MM.1S (cell line): ENCODE measurements around the gene KLHL2.

ENCODE experiments used
- DNase-seq: peaks from one replicate; pipeline ENCODE4 v3.0.0-alpha.2; 2015
- H2AFZ ChIP-seq: fragments of 300-600 bp; sonication (generic); 2 replicates; pipeline ENCODE4 v1.6.0; 2016; ENCODE audit warnings: antibody characterized with exemption, low read length
- H3F3A ChIP-seq: fragments of 300-600 bp; sonication (generic); 2 replicates; pipeline ENCODE4 v1.6.1; 2016; ENCODE audit warnings: mild to moderate bottlenecking, antibody characterized with exemption, low read length, moderate library complexity, mixed read lengths; ENCODE audit not compliant: insufficient read depth
- H3K27ac ChIP-seq: fragments of 300-600 bp; sonication (generic); 2 replicates; pipeline ENCODE4 v1.5.1; 2016; ENCODE audit warnings: mild to moderate bottlenecking, low read length
- H3K27me3 ChIP-seq: fragments of 300-600 bp; sonication (generic); replicated peaks from 2 replicates; pipeline ENCODE4 v1.6.0; 2016; ENCODE audit warnings: low read length; ENCODE audit not compliant: insufficient read depth
- H3K36me3 ChIP-seq: fragments of 300-600 bp; sonication (generic); replicated peaks from 2 replicates; pipeline ENCODE4 v1.6.1; 2016; ENCODE audit warnings: mild to moderate bottlenecking, low read length, mixed read lengths; ENCODE audit not compliant: insufficient read depth
- H3K4me1 ChIP-seq: fragments of 300-600 bp; sonication (generic); 2 replicates; pipeline ENCODE4 v1.6.1; 2016; ENCODE audit warnings: low read length, mixed read lengths
- H3K4me2 ChIP-seq: fragments of 300-600 bp; sonication (generic); 2 replicates; pipeline ENCODE4 v1.6.0; 2016; ENCODE audit warnings: low read depth, low read length
- H3K4me3 ChIP-seq: fragments of 300-600 bp; sonication (generic); 2 replicates; pipeline ENCODE4 v1.5.1; 2016; ENCODE audit warnings: low read length, mixed read lengths
- H3K79me2 ChIP-seq: fragments of 300-600 bp; sonication (generic); 2 replicates; pipeline ENCODE4 v1.6.1; 2016; ENCODE audit warnings: mixed run types, low read length, mixed read lengths
- H3K9ac ChIP-seq: fragments of 300-600 bp; sonication (generic); 2 replicates; pipeline ENCODE4 v1.6.1; 2016; ENCODE audit warnings: low read length, mixed read lengths
- H3K9me2 ChIP-seq: fragments of 300-600 bp; sonication (generic); replicated peaks from 2 replicates; pipeline ENCODE4 v1.6.1; 2016; ENCODE audit warnings: mild to moderate bottlenecking, low read length, mixed read lengths; ENCODE audit not compliant: insufficient read depth
- H3K9me3 ChIP-seq: fragments of 300-600 bp; sonication (generic); replicated peaks from 2 replicates; pipeline ENCODE4 v1.6.1; 2016; ENCODE audit warnings: mild to moderate bottlenecking, low read length, mixed read lengths; ENCODE audit not compliant: insufficient read depth
- H4K20me1 ChIP-seq: fragments of 300-600 bp; sonication (generic); 2 replicates; pipeline ENCODE4 v1.6.1; 2016; ENCODE audit warnings: mild to moderate bottlenecking, low read length, moderate library complexity, mixed read lengths; ENCODE audit not compliant: insufficient read depth
- EZH2 ChIP-seq: fragments of 300-600 bp; sonication (generic); optimal IDR thresholded peaks from 2 replicates; pipeline ENCODE3; 2017; ENCODE audit warnings: low read depth, mild to moderate bottlenecking, antibody characterized with exemption, low read length, mixed read lengths
- EZH2phosphoT487 ChIP-seq: fragments of 300-600 bp; sonication (generic); IDR thresholded peaks from 2 replicates; pipeline ENCODE4 v1.6.1; 2018; ENCODE audit warnings: antibody characterized with exemption, low read length
- TF ChIP-seq, protein P1 (sequence below): fragments of 300-600 bp; sonication (generic); IDR thresholded peaks from 2 replicates; pipeline ENCODE4 v1.5.1; 2016; ENCODE audit warnings: antibody characterized with exemption, low read length, mixed read lengths

The KLHL2 gene

DNA sequence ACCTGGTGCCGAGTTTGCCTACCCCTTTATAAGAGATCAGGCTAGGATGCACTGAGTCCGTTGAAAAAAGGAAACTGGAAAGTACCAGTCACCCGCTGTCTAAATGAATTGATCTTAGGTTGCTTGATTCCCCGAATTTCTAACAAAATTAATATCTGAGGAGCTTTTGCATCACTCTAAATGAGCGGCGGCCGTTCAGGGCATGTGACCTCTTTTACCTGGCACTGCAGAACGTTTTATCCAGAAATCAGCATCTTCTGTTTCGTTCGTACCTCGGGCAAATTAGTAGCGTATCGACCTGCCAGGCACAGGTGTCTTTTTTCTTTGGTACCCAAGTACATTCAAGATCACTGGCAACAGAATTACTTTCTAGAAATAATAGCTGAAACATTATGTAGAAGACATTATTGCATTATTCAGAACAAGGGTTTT, 876 bp downstream of the KLHL2 start:
- no peak overlapping the region for H3K27ac ChIP-seq
- H3K9me2 ChIP-seq, result no peaks in the 10 kb centered on the region
- H2AFZ ChIP-seq, result peak overlapping the region; percentile 81
- H3K4me1 ChIP-seq, result peaks cover 16% of the 10 kb centered on the region
- DNase-seq, result peak; percentile 38
- H3K79me2 ChIP-seq, result peaks cover 49% of the 10 kb centered on the region
- peak overlapping the region; percentile 84 for H3K4me2 ChIP-seq
- TF ChIP-seq EZH2 (no peak), EZH2phosphoT487 (no peak)
- TF ChIP-seq, protein P1, sequence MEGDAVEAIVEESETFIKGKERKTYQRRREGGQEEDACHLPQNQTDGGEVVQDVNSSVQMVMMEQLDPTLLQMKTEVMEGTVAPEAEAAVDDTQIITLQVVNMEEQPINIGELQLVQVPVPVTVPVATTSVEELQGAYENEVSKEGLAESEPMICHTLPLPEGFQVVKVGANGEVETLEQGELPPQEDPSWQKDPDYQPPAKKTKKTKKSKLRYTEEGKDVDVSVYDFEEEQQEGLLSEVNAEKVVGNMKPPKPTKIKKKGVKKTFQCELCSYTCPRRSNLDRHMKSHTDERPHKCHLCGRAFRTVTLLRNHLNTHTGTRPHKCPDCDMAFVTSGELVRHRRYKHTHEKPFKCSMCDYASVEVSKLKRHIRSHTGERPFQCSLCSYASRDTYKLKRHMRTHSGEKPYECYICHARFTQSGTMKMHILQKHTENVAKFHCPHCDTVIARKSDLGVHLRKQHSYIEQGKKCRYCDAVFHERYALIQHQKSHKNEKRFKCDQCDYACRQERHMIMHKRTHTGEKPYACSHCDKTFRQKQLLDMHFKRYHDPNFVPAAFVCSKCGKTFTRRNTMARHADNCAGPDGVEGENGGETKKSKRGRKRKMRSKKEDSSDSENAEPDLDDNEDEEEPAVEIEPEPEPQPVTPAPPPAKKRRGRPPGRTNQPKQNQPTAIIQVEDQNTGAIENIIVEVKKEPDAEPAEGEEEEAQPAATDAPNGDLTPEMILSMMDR, result no peak
- H3K9ac ChIP-seq, result peak overlapping the region; percentile 56; the same call in 1 of the 2 replicates
- peak overlapping the region; percentile 86 for H3K4me3 ChIP-seq
- no peaks in the 10 kb centered on the region for H3K27me3 ChIP-seq
- no peaks in the 10 kb centered on the region for H3K36me3 ChIP-seq
- peaks cover 5% of the 10 kb centered on the region for H3F3A ChIP-seq
- H3K9me3 ChIP-seq, result no peaks in the 10 kb centered on the region
- H4K20me1 ChIP-seq, result no peaks in the 10 kb centered on the region

DNA sequence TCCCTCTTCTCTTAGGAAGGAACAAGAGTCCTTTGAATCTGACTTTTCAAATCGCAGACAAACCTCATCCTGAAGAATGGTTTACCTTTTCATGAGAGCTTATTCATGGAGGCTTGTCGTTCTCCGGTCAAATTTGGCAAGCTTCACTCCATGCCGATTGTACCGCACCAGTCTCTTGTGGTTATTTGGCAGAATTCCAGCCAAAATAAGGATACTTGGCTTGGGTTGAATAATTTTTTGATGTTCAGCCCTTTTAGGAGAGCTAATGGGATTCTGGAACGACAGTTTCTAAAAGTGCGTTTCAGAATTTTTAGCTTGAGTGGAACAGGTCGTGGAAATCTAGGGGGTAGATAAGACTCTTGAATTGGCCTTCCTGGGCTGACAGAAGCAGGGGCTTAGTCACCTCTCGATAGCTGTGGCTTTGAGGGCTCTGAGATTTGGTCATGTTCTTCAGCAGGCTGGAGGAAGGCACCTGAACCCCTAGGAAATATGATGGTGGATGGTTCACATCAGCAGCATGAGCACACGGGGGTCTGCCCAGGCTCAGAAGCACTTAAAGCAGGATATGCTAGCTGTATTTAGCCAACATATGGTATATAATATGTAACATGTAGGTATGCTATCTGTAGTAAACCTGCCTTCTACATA, 1.5 kb downstream of the KLHL2 start:
- Histone ChIP-seq H3K79me2 (peaks cover 55% of the 10 kb centered on the region), H3K4me3 (peak overlapping the region; percentile 86; the same call in 1 of the 2 replicates), H3K27me3 (no peaks in the 10 kb centered on the region), H4K20me1 (no peaks in the 10 kb centered on the region), H3F3A (peaks cover 5% of the 10 kb centered on the region), H2AFZ (no peak overlapping the region), H3K9me2 (no peaks in the 10 kb centered on the region), H3K9me3 (no peaks in the 10 kb centered on the region), H3K36me3 (no peaks in the 10 kb centered on the region), H3K27ac (no peak overlapping the region), H3K9ac (no peak overlapping the region), H3K4me2 (peak overlapping the region; percentile 84; the same call in 1 of the 2 replicates), H3K4me1 (peaks cover 16% of the 10 kb centered on the region)
- DNase-seq, result no peak
- TF ChIP-seq EZH2phosphoT487 (no peak), EZH2 (no peak)
- TF ChIP-seq, protein P1, result no peak

DNA sequence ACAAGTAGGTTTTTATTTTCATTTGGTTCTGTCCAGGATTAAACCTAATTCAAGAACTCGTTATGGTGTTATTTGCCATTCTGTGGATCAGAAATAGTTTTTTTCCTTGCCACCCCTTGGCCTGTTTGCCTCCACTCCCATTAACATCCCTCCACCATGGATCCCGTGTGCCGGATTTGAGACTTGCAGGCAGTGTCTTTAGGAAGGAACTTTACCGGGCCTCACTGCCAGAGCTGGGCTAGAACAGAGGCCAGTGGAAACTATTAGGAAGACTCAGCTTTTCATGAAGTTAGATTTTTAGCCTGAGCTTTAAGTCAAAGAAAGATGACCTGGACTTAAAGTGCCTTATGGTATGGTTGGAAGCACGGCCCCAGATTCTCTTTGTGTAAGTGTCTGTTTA, 2.4 kb downstream of the KLHL2 start:
- Histone ChIP-seq H3K79me2 (peaks cover 62% of the 10 kb centered on the region), H3K9me2 (no peaks in the 10 kb centered on the region), H3K36me3 (no peaks in the 10 kb centered on the region), H2AFZ (no peak overlapping the region), H3F3A (peaks cover 5% of the 10 kb centered on the region), H3K9ac (no peak overlapping the region), H3K4me2 (no peak overlapping the region), H3K27ac (no peak overlapping the region), H3K4me3 (no peak overlapping the region), H3K4me1 (peaks cover 19% of the 10 kb centered on the region), H4K20me1 (no peaks in the 10 kb centered on the region), H3K27me3 (no peaks in the 10 kb centered on the region), H3K9me3 (no peaks in the 10 kb centered on the region)
- TF ChIP-seq, protein P1, result no peak
- TF ChIP-seq EZH2phosphoT487 (no peak), EZH2 (no peak)
- DNase-seq, result no peak
